Body of pancreas (tissue), 4 donors: Measurements from ENCODE around the gene KCTD2. TPM values are rescaled to one million over a fixed set of nuclear protein-coding genes. Genes with fewer than 3 reads are reported as not detected.

Experiments
- ATAC-seq: fragments of 150-250 bp; one replicate; pipeline ENCODE4 v1.9.1; 2016
- DNase-seq, 4 donors: peaks; one replicate each; pipeline ENCODE4 v3.0.0-alpha.2; 2019
- H3K27ac ChIP-seq, 4 donors: fragments of 200-600 bp; sonication (generic); 1 replicate in 3 of 4; 2 replicates in 1 of 4; pipeline versions ENCODE4 v1.5.1 to v1.6.1; 2016 to 2019; ENCODE audit warnings: mild to moderate bottlenecking in 1 of 4, mixed read lengths in 1 of 4, moderate library complexity in 1 of 4
- H3K27me3 ChIP-seq, 2 donors: fragments of 200-600 bp; sonication (generic); one replicate each; pipeline ENCODE4 v1.6.0; 2016; ENCODE audit warnings: mild to moderate bottlenecking in 1 of 2
- H3K36me3 ChIP-seq, 2 donors: fragments of 200-600 bp; sonication (generic); replicated peaks in 1 of 2; 2 replicates each; pipeline ENCODE4 v1.5.1; 2016; ENCODE audit warnings: low read depth in 2 of 2; ENCODE audit not compliant: insufficient read depth in 1 of 2
- H3K4me1 ChIP-seq: fragments of 200-600 bp; sonication (generic); one replicate; pipeline ENCODE4 v1.6.0; 2016
- H3K4me3 ChIP-seq, 2 donors: fragments of 200-600 bp; sonication (generic); 1 replicate in 1 of 2; 2 replicates in 1 of 2; pipeline ENCODE4 v1.5.1; 2016 to 2019
- H3K9me3 ChIP-seq, 3 donors: fragments of 200-600 bp; sonication (generic); 1 replicate in 2 of 3; 2 replicates in 1 of 3; pipeline ENCODE4 v1.5.1; 2016
- POLR2A ChIP-seq, 3 donors: fragments of 450-650 bp; IDR thresholded peaks; one replicate each; pipeline ENCODE4 v1.6.1; 2016; ENCODE audit warnings: antibody characterized with exemption in 3 of 3, mild to moderate bottlenecking in 2 of 3
- WGBS, 2 donors: methylation state at CpG; one replicate each; pipeline ENCODE4 v1.1.5; 2017; 5-methylcytosine and 5-hydroxymethylcytosine counted together
- intact Hi-C: fragments of 100-400 bp; cut with DNase I; formaldehyde crosslinking; loops from one replicate; pipeline ENCODE4 v1.15.1; 2023
- total RNA-seq, 2 donors: library from RNA; depleted of rRNA; stranded (reverse); fragments of >200 nt; gene quantifications; one replicate each; pipeline ENCODE4 v1.1.0, GENCODE V29; 2016
- TF ChIP-seq, protein P1 (sequence below), 7 experiments: fragments of 450-650 bp in 4 of 7; fragments of 200-600 bp in 3 of 7; sonication (generic) in 3 of 7; IDR thresholded peaks; one replicate each; pipeline ENCODE4 v1.5.1; 2016 to 2019; ENCODE audit warnings: antibody characterized with exemption in 7 of 7

KCTD2 gene, protein sequence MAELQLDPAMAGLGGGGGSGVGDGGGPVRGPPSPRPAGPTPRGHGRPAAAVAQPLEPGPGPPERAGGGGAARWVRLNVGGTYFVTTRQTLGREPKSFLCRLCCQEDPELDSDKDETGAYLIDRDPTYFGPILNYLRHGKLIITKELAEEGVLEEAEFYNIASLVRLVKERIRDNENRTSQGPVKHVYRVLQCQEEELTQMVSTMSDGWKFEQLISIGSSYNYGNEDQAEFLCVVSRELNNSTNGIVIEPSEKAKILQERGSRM
- 10 to 100 TPM; 11.2 to 12.7 TPM for total RNA-seq

- peaks cover 0 to 3% of the 10 kb centered on the region in 2 donors for H3K36me3 ChIP-seq
- DNase-seq = peak; percentile 95 to 97 (median 96)
- intact Hi-C loops = no loop called here
- H3K9me3 ChIP-seq = no peaks in the 10 kb centered on the region
- 0 to 1% methylated on average over 47 to 66 of the region's 72 CpGs for WGBS, 2 donors
- peak within 1 kb of the TSS; percentile 83 to 97 (median 94) for H3K27ac ChIP-seq
- no peaks in the 10 kb centered on the region for H3K27me3 ChIP-seq
- H3K4me1 ChIP-seq = peaks cover 21% of the 10 kb centered on the region
- peak; percentile 99 for ATAC-seq
- TF ChIP-seq POLR2A (IDR thresholded peaks at IDR 0.05) = peak; percentile 57 to 92 (median 87)
- TF ChIP-seq, protein P1, sequence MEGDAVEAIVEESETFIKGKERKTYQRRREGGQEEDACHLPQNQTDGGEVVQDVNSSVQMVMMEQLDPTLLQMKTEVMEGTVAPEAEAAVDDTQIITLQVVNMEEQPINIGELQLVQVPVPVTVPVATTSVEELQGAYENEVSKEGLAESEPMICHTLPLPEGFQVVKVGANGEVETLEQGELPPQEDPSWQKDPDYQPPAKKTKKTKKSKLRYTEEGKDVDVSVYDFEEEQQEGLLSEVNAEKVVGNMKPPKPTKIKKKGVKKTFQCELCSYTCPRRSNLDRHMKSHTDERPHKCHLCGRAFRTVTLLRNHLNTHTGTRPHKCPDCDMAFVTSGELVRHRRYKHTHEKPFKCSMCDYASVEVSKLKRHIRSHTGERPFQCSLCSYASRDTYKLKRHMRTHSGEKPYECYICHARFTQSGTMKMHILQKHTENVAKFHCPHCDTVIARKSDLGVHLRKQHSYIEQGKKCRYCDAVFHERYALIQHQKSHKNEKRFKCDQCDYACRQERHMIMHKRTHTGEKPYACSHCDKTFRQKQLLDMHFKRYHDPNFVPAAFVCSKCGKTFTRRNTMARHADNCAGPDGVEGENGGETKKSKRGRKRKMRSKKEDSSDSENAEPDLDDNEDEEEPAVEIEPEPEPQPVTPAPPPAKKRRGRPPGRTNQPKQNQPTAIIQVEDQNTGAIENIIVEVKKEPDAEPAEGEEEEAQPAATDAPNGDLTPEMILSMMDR (IDR thresholded peaks at IDR 0.05) = no peak
- peak within 1 kb of the TSS; percentile 62 to 92 for H3K4me3 ChIP-seq
Observed at GRCh38 chr17:75046407-75047289, at the start of gene KCTD2, which contains the start of gene ATP5PD. TSS of gene KCTD2 (plus strand) at chr17:75047225. CDS start at chr17:75047251, 26 bp downstream. TSS of gene ATP5PD (minus strand) at chr17:75046969. CDS start at chr17:75042650, 4,319 bp downstream.

GRCh38 chr17:74998783-74999182 is 48.2 kb upstream of the KCTD2 start:
- Histone ChIP-seq H3K4me1 (peaks cover 23% of the 10 kb centered on the region), H3K36me3 (no peaks in the 10 kb centered on the region), H3K27me3 (no peaks in the 10 kb centered on the region), H3K9me3 (no peaks in the 10 kb centered on the region), H3K27ac (no peak overlapping the region), H3K4me3 (no peak overlapping the region)
- ATAC-seq (no peak), DNase-seq (no peak)
- WGBS, 2 donors = 82 to 83% methylated on average over 6 of the region's 6 CpGs
- intact Hi-C loops = no loop called here
- TF ChIP-seq, protein P1 (IDR thresholded peaks at IDR 0.05) = no peak
- TF ChIP-seq POLR2A (IDR thresholded peaks at IDR 0.05) = no peak

DNA sequence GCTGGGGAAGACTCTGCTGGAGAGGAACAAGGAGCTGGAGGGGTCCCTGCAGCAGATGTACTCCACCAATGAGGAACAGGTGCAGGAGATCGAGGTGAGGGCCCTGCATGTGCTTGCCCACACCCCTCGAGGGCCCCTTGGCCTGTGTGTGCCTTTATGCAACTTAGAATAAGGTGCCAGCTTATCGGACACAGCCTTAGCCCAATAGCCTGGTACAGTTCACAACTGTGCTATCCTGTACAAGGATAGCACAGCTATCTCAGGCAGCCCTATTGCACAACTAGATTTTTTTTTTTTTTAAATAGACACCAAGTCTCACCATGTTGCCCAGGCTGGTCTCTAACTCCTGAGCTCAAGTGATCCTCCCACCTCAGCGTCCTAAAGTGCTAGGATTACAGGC is 47.5 kb upstream of the KCTD2 start:
- Histone ChIP-seq H3K27ac (no peak overlapping the region), H3K4me3 (no peak overlapping the region), H3K36me3 (no peaks in the 10 kb centered on the region), H3K9me3 (no peaks in the 10 kb centered on the region), H3K27me3 (no peaks in the 10 kb centered on the region), H3K4me1 (peaks cover 16% of the 10 kb centered on the region)
- DNase-seq = no peak
- no peak for TF ChIP-seq POLR2A (IDR thresholded peaks at IDR 0.05)
- no peak for ATAC-seq
- 73 to 74% methylated on average over 3 to 4 of the region's 4 CpGs for WGBS, 2 donors
- intact Hi-C loops = no loop called here

DNA sequence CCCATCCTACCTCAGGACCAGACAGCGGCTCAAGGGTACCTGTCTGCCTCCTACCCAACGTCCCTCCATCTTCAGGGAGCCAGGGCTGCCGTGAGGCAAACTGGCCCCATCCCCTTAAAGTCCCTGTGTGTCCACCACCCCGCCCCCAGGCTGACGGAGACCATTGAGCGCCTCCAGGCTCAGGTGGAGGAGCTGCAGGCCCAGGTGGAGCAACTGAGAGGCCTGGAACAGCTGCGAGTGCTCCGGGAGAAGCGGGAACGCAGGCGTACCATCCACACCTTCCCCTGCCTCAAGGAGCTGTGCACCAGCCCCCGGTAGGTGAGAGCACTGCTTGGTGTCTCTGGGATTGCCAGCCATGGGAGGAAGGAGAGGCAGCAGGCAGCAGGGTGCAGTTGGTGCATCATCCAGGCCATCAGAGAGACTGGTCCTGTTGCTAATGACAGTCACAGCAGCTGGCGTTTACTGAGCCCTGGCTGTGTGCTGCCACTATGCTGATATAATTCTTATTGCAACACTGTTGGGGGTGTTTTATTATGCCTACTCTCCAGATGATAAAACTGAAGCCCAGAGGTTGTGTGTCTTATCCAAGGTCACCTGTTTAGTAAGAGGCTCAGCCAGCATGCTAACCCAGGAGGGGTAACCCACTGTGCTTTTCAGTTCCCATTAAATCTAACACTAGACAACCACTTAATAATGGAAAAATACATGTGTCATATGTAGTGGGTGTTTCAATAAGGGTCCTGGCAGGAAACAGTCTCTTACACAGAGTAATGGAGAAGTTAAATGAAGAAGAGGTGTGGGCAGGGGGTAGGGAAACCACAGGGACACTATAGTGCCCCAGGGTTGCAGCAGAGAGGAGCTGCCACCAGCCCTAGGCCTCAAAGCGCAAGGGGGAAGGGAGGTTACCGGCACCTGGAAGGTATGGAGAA is 44.8 kb upstream of the KCTD2 start:
- WGBS, 2 donors = 83 to 84% methylated on average over 9 to 15 of the region's 15 CpGs
- no peaks in the 10 kb centered on the region for H3K27me3 ChIP-seq
- no peaks in the 10 kb centered on the region for H3K9me3 ChIP-seq
- no peak overlapping the region for H3K4me3 ChIP-seq
- no peak overlapping the region for H3K27ac ChIP-seq
- H3K36me3 ChIP-seq = no peaks in the 10 kb centered on the region
- TF ChIP-seq POLR2A (IDR thresholded peaks at IDR 0.05) = no peak
- TF ChIP-seq, protein P1 (IDR thresholded peaks at IDR 0.05) = no peak
- intact Hi-C loops = no loop called here
- no peak for ATAC-seq
- no peaks in the 10 kb centered on the region for H3K4me1 ChIP-seq
- no peak for DNase-seq
